Measurements from ENCODE around the gene PRDM2.

PRDM2 gene

GRCh38 chr1:13674377-13674776 is 25.6 kb upstream of the PRDM2 start:
- H3K4me3 ChIP-seq (ENCODE audit: insufficient read depth, low read length, poor library complexity, severe bottlenecking): no peak overlapping the region
- H2AFZ ChIP-seq (ENCODE audit: low read depth, low read length, severe bottlenecking): no peak overlapping the region
- no peak overlapping the region for H3K4me2 ChIP-seq (ENCODE audit: low read depth, low read length, poor library complexity, severe bottlenecking)
- 0 out of 2 replicates have a peak, but pooled peaks cover 6% of the 10 kb centered on the region for H3K9me3 ChIP-seq (ENCODE audit: insufficient read depth, low read length)
- no peaks in the 10 kb centered on the region for H4K20me1 ChIP-seq (ENCODE audit: low read depth, low read length)
- H3F3A ChIP-seq (ENCODE audit: insufficient read depth): no peaks in the 10 kb centered on the region
- TF ChIP-seq EZH2phosphoT487 (conservative IDR thresholded peaks at IDR 0.05; ENCODE audit: low read length) (no peak), CTCF (IDR thresholded peaks at IDR 0.05; ENCODE audit: insufficient read depth, low read length, poor library complexity, severe bottlenecking) (no peak)
- H3K27ac ChIP-seq (ENCODE audit: low read depth, low read length): no peak overlapping the region
- H3K27me3 ChIP-seq (ENCODE audit: low read length): no peaks in the 10 kb centered on the region
- no peaks in the 10 kb centered on the region for H3K36me3 ChIP-seq (ENCODE audit: low read length)
- no peak overlapping the region for H3K9ac ChIP-seq (ENCODE audit: low read length)
- no peaks in the 10 kb centered on the region for H3K79me2 ChIP-seq (ENCODE audit: insufficient read depth, low read length)
- no peaks in the 10 kb centered on the region for H3K9me2 ChIP-seq (replicated peaks; ENCODE audit: insufficient read depth, low read length)

- H3K9me3 ChIP-seq (ENCODE audit: insufficient read depth, low read length): 0 out of 2 replicates have a peak, but pooled peaks cover 9% of the 10 kb centered on the region
- no peaks in the 10 kb centered on the region for H3K79me2 ChIP-seq (ENCODE audit: insufficient read depth, low read length)
- H3K9me2 ChIP-seq (replicated peaks; ENCODE audit: insufficient read depth, low read length): no peaks in the 10 kb centered on the region
- no peak overlapping the region for H3K9ac ChIP-seq (ENCODE audit: low read length)
- no peak overlapping the region for H3K4me3 ChIP-seq (ENCODE audit: insufficient read depth, low read length, poor library complexity, severe bottlenecking)
- TF ChIP-seq EZH2phosphoT487 (conservative IDR thresholded peaks at IDR 0.05; ENCODE audit: low read length) (no peak), CTCF (IDR thresholded peaks at IDR 0.05; ENCODE audit: insufficient read depth, low read length, poor library complexity, severe bottlenecking) (no peak)
- no peaks in the 10 kb centered on the region for H3K27me3 ChIP-seq (ENCODE audit: low read length)
- no peaks in the 10 kb centered on the region for H4K20me1 ChIP-seq (ENCODE audit: low read depth, low read length)
- no peaks in the 10 kb centered on the region for H3K36me3 ChIP-seq (ENCODE audit: low read length)
- H2AFZ ChIP-seq (ENCODE audit: low read depth, low read length, severe bottlenecking): no peak overlapping the region
- H3K4me2 ChIP-seq (ENCODE audit: low read depth, low read length, poor library complexity, severe bottlenecking): no peak overlapping the region
- H3K27ac ChIP-seq (ENCODE audit: low read depth, low read length): no peak overlapping the region
- no peaks in the 10 kb centered on the region for H3F3A ChIP-seq (ENCODE audit: insufficient read depth)
These were observed 24.8 kb upstream of the PRDM2 start for GRCh38 chr1:13675151-13675651.

DNA sequence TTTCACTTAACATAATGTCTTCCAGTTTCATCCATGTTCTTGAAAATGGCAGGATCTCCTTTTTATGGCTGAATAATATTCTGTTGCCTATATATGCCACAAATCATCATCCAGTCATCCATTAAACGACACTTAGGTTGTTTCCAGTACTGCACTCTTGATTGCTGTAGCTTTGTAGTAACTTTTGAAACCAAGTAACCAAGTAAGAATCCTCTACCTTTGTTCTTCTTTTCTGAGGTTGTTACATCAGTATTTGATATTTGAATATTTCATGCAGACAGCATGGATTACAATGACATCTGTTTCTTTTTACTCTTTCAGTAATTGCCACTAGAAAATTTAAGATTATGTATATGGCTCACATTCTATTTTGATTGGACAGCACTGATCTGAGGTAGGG is 22.1 kb upstream of the PRDM2 start:
- H3K9me2 ChIP-seq (replicated peaks; ENCODE audit: insufficient read depth, low read length): no peaks in the 10 kb centered on the region
- TF ChIP-seq EZH2phosphoT487 (conservative IDR thresholded peaks at IDR 0.05; ENCODE audit: low read length) (no peak), CTCF (IDR thresholded peaks at IDR 0.05; ENCODE audit: insufficient read depth, low read length, poor library complexity, severe bottlenecking) (no peak)
- H3K9me3 ChIP-seq (ENCODE audit: insufficient read depth, low read length): 0 out of 2 replicates have a peak, but pooled peaks cover 9% of the 10 kb centered on the region
- no peak overlapping the region for H3K9ac ChIP-seq (ENCODE audit: low read length)
- no peak overlapping the region for H3K4me3 ChIP-seq (ENCODE audit: insufficient read depth, low read length, poor library complexity, severe bottlenecking)
- H3K79me2 ChIP-seq (ENCODE audit: insufficient read depth, low read length): no peaks in the 10 kb centered on the region
- H3K27ac ChIP-seq (ENCODE audit: low read depth, low read length): no peak overlapping the region
- no peaks in the 10 kb centered on the region for H4K20me1 ChIP-seq (ENCODE audit: low read depth, low read length)
- no peak overlapping the region for H2AFZ ChIP-seq (ENCODE audit: low read depth, low read length, severe bottlenecking)
- H3K4me2 ChIP-seq (ENCODE audit: low read depth, low read length, poor library complexity, severe bottlenecking): no peak overlapping the region
- H3K27me3 ChIP-seq (ENCODE audit: low read length): no peaks in the 10 kb centered on the region
- no peaks in the 10 kb centered on the region for H3F3A ChIP-seq (ENCODE audit: insufficient read depth)
- no peaks in the 10 kb centered on the region for H3K36me3 ChIP-seq (ENCODE audit: low read length)

All from SU-DHL-6 (cell line).